ENCODE data around the gene PCDHGA5.

GRCh38 chr5:141319699-141320098 is 44.3 kb upstream of the PCDHGA5 start:
- TF ChIP-seq CTCF (IDR thresholded peaks at IDR 0.05) (no peak), POLR2A (IDR thresholded peaks at IDR 0.05) (no peak)
